ENCODE data around the gene SETD7.
A peak's percentile ranks its signal among the peaks of the same experiment; 100 is the strongest.
"Not testable (repeated sequence)": the region's sequence is repeated elsewhere in the genome, so short reads cannot be mapped to it uniquely, and the experiment has no call there.

The SETD7 gene

DNA sequence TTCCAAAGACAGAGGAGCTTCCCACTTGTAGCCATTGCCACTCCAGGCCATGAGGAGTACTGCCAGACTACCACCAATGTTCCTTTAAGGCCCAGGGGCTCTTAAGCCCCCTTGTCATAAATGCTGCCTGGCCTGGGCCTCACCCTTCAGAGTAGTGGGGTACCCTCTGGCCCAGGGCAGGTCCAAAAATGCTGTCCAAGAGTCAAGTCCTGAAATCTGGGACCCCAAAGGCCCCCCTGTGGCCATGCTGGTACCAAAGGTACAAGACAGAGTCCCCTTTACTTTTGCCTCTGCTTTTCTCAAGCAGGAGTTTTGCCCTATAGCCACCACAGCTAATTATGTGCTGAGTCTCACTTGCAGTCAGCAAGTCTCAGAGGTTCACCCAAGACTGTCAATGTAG is 85.7 kb downstream of the SETD7 start:
- DNase-seq = no peak

DNA sequence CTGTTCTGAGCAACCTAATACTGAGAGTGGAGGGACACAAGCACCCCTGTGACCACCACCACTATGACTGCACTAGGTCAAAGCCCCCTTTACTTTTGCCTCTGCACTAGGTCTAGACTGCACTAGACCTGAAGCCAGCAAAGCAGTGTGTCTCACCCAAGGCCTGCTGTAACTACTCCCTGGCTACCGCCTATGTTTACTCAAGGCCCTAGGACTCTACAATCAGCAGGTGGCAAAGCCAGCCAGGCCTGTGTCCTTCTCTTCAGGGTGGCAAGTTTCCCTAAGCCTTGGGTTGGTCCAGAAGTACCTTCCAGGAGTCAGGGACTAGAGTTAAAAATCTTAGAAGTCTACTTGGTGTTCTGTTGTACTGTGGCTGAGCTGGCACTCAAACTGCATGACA is 86.2 kb downstream of the SETD7 start:
- no peak for DNase-seq

DNA sequence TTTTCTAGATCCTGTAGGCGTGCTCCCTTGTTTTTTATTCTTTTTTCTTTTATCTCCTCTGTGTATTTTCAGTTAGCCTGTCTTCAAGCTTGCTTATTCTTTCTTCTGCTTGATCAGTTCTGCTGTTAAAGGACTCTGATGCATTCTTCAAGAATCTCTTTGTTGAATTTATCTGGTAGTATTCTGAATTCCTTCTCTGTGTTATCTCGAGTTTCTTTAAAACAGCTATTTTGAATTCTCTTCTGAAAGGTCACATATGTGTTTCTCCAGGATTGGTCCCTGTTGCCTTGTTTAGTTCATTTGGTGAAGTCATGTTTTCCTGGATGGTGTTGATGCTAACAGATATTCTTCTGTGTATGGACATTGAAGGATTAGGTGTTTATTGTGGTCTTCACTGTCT is 86.8 kb downstream of the SETD7 start:
- no peak for DNase-seq

DNA sequence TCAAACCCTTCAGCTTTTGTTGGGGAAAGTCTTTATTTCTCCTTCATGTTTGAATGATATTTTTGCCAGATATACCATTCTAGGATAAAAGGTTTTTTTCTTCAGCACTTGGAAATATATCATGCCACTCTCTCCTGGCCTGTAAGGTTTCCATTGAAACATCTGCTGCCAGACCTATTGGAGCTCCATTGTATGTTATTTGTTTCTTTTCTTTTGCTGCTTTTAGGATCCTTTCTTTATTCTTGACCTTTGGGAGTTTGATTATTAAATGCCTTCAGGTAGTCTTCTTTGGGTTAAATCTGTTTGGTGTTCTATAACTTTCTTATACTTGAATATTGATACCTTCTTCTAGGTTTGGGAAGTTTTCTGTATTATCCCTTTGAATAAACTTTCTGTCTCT is 87.3 kb downstream of the SETD7 start:
- not testable (repeated sequence) for DNase-seq

DNA sequence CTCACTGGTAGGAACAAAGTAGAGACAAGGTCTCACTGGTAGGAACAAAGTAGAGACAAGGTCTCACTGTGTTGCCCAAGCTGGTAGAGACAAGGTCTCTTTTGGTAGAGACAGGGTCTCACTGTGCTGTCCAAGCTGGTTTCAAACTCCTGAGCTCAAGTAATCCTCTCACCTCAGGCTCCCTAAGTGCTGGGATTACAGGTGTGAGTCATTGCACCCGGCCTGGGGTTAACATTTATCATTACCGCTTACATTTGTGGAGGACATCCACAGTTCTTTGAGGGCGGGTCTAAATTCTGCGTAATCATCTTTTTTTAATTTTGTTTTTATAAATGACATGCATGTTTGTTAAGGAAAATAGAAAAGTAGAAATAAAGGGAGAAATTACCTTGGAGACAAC is 90.1 kb downstream of the SETD7 start:
- DNase-seq = no peak

DNA sequence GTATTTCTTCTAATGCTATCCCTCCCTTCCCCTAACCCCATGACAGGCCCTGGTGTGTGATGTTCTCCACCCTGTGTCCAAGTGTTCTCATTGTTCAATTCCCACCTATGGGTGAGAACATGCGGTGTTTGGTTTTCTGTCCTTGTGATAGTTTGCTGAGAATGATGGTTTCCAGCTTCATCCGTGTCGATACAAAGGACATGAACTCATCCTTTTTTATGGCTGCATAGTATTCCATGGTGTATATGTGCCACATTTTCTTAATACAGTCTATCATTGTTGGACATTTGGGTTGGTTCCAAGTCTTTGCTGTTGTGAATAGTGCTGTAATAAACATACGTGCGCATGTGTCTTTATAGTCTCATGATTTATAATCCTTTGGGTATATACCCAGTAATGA is 91.5 kb downstream of the SETD7 start:
- DNase-seq = not testable (repeated sequence)

DNA sequence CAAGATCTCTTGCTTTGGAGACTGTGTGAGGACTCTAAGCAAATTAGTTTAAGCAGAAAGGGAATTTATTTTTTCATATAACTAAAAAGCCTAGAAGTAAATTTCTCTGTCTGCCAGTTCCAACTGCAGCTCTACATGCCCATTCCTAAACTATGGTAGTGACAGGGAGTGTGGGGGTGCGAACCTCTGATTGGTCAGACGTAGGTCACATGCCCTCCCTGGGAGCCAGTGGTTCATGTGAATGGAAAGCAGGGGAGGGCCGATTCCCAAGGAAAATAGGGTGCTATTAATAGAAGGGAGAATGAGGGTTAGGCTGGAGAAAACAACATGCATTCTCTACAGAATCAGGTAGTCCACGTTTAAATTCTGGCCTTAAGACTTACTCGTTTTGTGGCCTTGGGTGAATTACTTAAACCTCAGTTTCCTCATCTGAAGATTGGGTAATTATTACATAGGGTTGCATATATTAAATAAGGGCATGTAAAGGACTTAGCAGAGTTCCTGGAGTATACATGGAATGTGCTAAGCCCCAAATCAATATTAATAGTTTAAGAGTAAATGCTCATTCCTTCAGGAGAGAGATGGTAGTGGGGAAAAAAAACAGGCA is 94.9 kb downstream of the SETD7 start:
- no peak for DNase-seq

DNA sequence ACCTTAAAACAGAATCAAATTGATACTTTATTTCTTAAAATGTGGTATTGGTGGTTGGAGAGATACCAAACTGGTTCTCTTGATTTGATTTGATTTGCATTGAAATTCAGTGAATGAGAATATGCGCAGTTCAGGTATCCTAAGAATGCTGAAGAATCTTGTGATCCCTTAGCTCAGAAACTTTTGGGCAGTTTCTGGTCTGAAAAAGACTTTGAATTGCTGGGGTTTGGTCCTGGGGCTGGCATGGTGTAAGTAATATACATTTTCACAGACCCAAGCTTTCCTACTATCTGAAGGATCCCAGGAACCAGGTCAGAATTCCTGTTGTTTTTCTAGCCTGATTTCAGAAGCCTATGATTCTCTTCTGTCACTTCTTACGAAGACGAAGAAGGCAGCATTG is 95.5 kb downstream of the SETD7 start:
- no peak for DNase-seq

DNA sequence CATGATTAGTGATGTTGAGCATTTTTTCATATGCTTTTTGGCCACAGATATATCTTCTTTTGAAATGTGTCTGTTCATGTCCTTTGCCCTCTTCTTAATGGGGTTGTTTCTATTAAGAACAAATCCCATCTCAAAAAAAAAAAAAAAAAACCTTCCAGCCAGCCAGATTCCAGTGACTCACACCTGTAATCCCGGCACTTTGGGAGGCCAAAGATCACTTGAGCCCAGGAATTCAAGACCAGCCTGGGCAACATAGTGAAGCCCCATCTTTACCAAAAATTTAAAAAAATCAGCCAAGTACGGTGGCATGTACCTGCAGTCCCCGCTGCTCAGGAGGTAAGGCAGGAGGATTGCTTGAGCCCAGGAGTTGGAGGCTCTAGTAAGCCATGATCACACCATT is 97.0 kb downstream of the SETD7 start:
- no peak for DNase-seq

DNA sequence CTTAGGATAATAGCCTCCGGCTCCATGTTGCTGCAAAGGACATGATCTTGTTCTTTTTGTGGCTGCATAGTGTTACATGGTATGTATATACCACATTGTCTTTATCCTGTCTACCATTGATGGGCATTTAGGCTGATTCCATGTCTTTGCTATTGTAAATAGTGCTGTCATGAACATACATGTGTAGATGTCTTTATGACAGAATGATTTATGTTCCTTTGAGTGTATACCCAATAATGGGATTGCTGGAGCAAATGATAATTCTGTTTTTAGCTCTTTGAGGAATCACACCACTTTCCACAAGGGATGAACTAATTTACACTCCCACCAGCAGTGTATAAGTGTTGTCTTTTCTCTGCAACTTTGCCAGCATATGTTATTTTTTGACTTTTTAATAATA is 97.5 kb downstream of the SETD7 start:
- DNase-seq = no peak

DNA sequence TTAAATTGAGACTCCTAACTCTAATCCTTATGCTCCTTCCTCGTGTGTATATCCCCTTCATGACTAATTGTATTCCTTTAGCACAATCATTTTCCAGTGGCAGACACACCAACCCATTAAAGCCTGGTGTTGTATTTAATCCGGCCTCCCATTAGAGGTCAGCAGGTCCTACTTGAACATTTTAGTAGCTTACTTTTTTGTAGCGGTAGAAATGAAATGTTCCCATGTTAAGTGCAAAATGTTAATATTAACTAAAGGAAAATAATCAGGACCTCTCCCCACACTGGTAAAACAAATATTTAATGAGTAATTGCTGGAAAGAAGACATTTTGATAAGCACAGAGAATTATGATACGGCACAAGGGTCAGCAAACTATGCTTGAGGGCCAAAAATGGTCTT is 98.7 kb downstream of the SETD7 start:
- DNase-seq = no peak

DNA sequence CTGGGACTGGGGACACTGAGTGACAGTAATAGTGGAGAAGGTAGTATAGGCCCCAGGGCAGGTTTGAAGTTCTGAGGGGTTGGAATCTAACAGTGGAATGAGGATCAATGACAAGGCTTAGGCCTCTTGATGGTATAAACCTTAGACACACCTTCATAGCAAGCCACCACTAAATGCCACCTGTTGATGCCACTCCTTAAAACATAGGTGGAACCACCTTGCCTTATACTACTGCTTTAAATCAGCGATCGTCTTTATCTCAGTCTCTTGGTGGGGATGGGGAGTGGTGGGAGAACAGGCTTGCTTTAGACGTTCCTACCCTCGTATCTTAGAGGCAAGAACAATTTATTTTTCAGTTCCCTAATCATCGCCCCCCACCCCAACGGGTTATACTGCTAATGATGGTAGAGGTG is 100.9 kb downstream of the SETD7 start:
- DNase-seq = peak in 2 of 51 donors; percentile 4 to 18

DNA sequence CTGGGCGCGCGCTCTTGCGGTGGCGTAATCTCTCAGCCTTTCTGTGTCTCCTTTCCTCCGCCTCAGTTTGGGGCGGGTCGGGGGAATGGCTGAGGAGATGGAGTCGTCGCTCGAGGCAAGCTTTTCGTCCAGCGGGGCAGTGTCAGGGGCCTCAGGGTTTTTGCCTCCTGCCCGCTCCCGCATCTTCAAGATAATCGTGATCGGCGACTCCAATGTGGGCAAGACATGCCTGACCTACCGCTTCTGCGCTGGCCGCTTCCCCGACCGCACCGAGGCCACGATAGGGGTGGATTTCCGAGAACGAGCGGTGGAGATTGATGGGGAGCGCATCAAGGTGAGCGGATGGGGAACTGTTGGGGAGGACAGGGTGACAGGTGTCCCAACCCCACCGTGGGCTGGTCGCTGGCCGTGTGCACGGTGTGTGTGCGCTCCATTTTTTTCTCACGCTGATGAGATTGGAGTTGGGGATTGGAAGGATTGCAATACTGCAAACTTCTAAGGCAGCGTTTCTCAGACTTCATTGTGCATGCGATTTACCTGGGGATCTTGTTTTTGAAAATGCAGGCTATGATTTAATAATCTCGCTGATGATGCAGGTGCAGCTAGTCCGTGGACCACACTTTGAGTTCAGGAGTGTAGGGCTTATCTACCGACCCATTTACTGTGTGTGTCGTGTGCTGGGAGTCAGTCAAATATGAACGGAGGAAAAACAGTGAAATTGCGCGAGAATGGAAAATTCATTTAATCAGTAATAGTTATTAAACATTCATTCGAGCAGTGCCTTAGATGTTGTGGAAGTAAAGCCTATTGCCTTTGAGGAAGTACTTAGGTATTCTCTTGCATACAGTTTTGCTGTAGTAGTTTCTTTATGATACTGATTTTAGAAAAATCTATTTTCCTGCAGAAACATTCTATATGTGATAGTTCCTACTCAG is 101.6 kb downstream of the SETD7 start, which contains the start of gene RAB33B:
RAB33B (plus strand) TSS at position 11 of the 935 bp plus-strand sequence; CDS start at position 86, 75 bp downstream.
- peak in 2 of 51 donors; percentile 42 to 58 for DNase-seq

DNA sequence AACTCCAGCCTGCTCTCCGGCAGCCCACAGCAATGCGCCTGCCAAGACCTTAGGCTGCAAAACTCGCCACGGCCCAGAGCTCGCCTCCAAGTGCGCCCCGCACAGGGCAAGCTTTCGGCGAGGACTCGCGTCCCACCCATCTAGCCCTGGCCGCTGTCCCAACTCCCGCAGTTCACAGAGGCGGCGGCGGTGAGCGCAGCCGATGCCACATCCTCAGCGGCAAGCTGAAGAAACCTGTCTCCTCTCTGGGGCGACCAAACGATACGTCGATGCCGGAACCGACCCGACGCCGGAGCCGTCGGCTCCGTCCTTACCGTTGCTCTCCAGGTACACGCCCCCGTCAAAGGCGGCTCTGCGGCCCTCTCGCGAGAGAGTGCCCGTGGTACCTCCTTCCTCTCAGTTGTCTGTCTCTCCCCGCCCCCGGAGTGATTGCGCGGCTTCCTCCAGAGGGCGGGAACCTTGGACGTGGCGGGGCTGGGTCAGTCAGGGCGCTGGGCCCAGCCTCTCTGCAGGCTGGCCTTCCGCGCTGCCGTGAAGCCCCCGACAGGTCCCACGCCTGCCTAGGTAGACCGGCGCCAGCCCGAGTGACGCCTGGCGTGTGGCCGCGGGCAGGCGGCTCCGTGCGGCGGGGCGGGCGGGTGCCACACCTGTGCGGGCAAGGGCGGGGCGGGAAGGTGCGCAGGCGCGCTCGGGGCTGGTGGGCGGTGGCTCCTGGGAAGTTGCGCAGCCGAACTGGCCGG is 102.5 kb downstream of the SETD7 start:
- peak; percentile 64 to 99 (median 92) for DNase-seq

DNA sequence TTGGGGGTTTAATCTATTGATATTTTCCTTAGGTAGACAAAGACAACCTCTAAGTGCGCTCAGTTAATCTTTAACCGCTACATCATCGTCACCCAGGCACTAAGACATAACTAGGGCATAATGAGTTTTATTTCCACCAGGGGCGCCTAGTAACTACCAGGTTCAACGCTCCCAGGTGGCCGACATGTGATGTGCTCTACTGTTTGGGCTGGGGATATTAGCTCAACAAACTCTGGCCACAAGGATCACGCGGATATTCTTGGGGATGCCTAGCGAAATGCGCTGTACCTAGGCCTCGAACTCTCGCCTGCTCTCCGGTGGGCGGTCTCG is 103.0 kb downstream of the SETD7 start:
- peak in 1 of 51 donors; percentile 53 for DNase-seq

DNA sequence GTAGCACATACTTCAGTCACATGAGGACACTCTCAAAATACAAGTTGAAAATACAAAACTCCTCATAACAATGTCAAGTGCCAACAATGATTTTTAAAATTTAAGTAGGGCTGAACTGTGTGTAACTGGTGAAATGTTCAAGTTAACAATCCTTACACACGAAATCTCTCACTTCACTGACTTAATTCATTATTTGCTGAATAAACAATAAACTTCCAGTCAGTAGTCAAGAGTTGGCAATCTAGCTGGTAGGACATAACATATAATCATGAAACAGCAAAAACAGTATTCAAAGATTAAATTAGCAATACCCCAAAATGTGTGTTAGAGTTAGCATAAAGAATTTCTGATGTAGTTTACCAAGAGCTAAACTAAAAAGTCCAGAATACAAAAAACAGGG is 104.0 kb downstream of the SETD7 start:
- no peak for DNase-seq

DNA sequence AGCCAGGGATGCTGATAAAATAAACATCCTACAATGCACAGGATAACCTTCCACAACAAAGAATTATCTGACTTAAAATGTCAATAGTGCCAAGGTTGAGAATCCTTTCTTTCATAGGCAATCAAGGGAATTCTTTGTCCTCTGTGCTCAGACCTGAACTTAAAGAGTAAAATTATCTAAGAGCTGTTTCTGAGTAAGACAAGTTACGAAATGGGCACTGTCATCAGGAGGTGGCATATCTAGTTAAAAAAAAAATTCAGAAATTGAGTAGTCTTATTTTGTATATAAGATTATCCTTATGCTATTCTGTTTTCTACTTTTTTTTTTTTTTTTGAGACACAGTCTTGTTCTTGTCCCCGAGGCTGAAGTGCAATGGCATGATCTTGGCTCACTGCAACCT is 105.4 kb downstream of the SETD7 start:
- no peak for DNase-seq

DNA sequence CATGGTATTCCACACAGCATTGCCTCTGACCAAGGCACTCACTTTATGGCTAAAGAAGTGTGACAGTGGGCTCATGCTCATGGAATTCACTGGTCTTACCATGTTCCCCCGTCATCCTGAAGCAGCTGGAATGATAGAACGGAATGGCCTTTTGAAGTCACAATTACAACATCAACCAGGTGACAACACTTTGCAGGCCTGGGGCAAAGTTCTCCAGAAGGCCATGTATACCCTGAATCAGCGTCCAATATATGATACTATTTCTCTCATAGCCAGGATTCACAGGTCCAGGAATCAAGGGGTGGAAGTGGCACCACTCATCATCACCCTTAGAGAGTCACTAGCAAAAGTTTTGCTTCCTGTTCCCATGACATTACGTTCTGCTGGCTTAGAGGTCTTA is 108.9 kb downstream of the SETD7 start:
- DNase-seq = not testable (repeated sequence)
